HG03039 (cell line): ENCODE measurements around the gene TRAF3.

Experiments
- ATAC-seq: cut with Tn5 transposase; IDR thresholded peaks from one replicate; pipeline ENCODE4 v1.9.1; 2021; ENCODE audit warnings: mild to moderate bottlenecking, moderate library complexity; ENCODE audit not compliant: unreplicated experiment

TRAF3 gene

GRCh38 chr14:102949062-102949800 lies 172.0 kb downstream of the TRAF3 start:
- no peak for ATAC-seq

GRCh38 chr14:102949801-102950451 lies 172.7 kb downstream of the TRAF3 start:
- no peak for ATAC-seq

- ATAC-seq: no peak
These were observed 173.8 kb downstream of the TRAF3 start for GRCh38 chr14:102951034-102951433.

- no peak for ATAC-seq
These were observed 174.6 kb downstream of the TRAF3 start for GRCh38 chr14:102951799-102952198.

- ATAC-seq: no peak
These were observed 175.0 kb downstream of the TRAF3 start for GRCh38 chr14:102952276-102952675.

GRCh38 chr14:102953100-102953499 lies 175.9 kb downstream of the TRAF3 start:
- no peak for ATAC-seq

GRCh38 chr14:102954081-102954789 lies 177.0 kb downstream of the TRAF3 start:
- ATAC-seq: no peak

GRCh38 chr14:102955636-102956408 lies 178.6 kb downstream of the TRAF3 start:
- ATAC-seq: no peak

GRCh38 chr14:102957222-102957621 lies 180.0 kb downstream of the TRAF3 start:
- ATAC-seq: no peak

GRCh38 chr14:102958461-102958860 lies 181.2 kb downstream of the TRAF3 start:
- no peak for ATAC-seq
